OCI-LY7 (cell line): Measurements from ENCODE around the gene IFITM5. TPM values are rescaled to one million over a fixed set of nuclear protein-coding genes. Genes with fewer than 3 reads are reported as not detected.

Source experiments
- BruUV-seq: library from RNA; stranded (reverse); fragments of 400-500 nt; replicated peaks from 2 replicates; lab custom pipeline; 2021; lab: Mats Ljungman, UMichigan
- CTCF ChIA-PET: fragments of 300-600 bp; sonication (Branson Sonifier 250); formaldehyde crosslinking; loops from one replicate; lab custom pipeline; 2022; ENCODE audit warnings: antibody characterized with exemption; ENCODE audit not compliant: unreplicated experiment; lab: Charles Lee
- POLR2A ChIA-PET: fragments of 300-600 bp; sonication (Branson Sonifier 250); formaldehyde crosslinking; loops from one replicate; lab custom pipeline; 2022; ENCODE audit warnings: antibody characterized with exemption; lab: Charles Lee
- DNase-seq: peaks from one replicate; pipeline ENCODE4 v3.0.0-alpha.2; 2015; ENCODE audit warnings: low spot score
- H2AFZ ChIP-seq: fragments of 200-600 bp; sonication (generic), shearing (Covaris generic); 2 replicates; pipeline ENCODE4 v1.6.1; 2014; ENCODE audit warnings: mild to moderate bottlenecking, antibody characterized with exemption, low read length, moderate library complexity
- H3K27ac ChIP-seq: fragments of 200-600 bp; sonication (generic); 2 replicates; pipeline ENCODE4 v1.5.1; 2014; ENCODE audit warnings: mixed run types, low read depth, mild to moderate bottlenecking, moderate library complexity, low read length, inconsistent platforms; ENCODE audit not compliant: poor library complexity, severe bottlenecking
- H3K36me3 ChIP-seq: fragments of 200-600 bp; sonication (generic); 2 replicates; pipeline ENCODE4 v1.6.1; 2014; ENCODE audit warnings: mild to moderate bottlenecking, antibody characterized with exemption, low read length, moderate library complexity, mixed read lengths; ENCODE audit not compliant: insufficient read depth
- H3K4me1 ChIP-seq: fragments of 200-600 bp; sonication (generic); 2 replicates; pipeline ENCODE4 v1.5.1; 2014; ENCODE audit warnings: mild to moderate bottlenecking, low read length; ENCODE audit not compliant: insufficient read depth, poor library complexity, severe bottlenecking
- H3K4me2 ChIP-seq: fragments of 200-600 bp; sonication (generic); 2 replicates; pipeline ENCODE4 v1.6.1; 2014; ENCODE audit warnings: mild to moderate bottlenecking, low read length
- H3K4me3 ChIP-seq: fragments of 200-600 bp; sonication (generic); 2 replicates; pipeline ENCODE4 v1.5.1; 2014; ENCODE audit warnings: mild to moderate bottlenecking, low read depth, low read length; ENCODE audit not compliant: poor library complexity, severe bottlenecking
- H3K79me2 ChIP-seq: fragments of 200-600 bp; sonication (generic); 2 replicates; pipeline ENCODE4 v1.6.1; 2016; ENCODE audit warnings: low read depth, mild to moderate bottlenecking, low read length, moderate library complexity, mixed read lengths; ENCODE audit not compliant: insufficient read depth
- H3K9me2 ChIP-seq: fragments of 200-600 bp; sonication (generic); 2 replicates; pipeline ENCODE4 v1.6.1; 2016; ENCODE audit warnings: mild to moderate bottlenecking, low read length, mixed read lengths; ENCODE audit not compliant: insufficient read depth
- H3K9me3 ChIP-seq: fragments of 200-600 bp; sonication (generic); 2 replicates; pipeline ENCODE4 v1.6.1; 2014; ENCODE audit warnings: mild to moderate bottlenecking, mixed run types, low read length, mixed read lengths
- H4K20me1 ChIP-seq: fragments of 200-600 bp; sonication (generic); 2 replicates; pipeline ENCODE4 v1.6.1; 2014; ENCODE audit warnings: mild to moderate bottlenecking, antibody characterized with exemption, low read length, moderate library complexity, mixed read lengths; ENCODE audit not compliant: insufficient read depth
- EZH2phosphoT487 ChIP-seq: fragments of 200-600 bp; sonication (generic); IDR thresholded peaks from 2 replicates; pipeline ENCODE4 v1.6.1; 2018; ENCODE audit warnings: low read depth, borderline replicate concordance, mild to moderate bottlenecking, mixed run types, antibody characterized with exemption, low read length, moderate library complexity, mixed read lengths
- intact Hi-C: fragments of 100-400 bp; cut with micrococcal nuclease; formaldehyde crosslinking; loops from one replicate; pipeline ENCODE4 v1.10.0; 2022; ENCODE audit not compliant: unreplicated experiment
- total RNA-seq, 2 experiments: library from RNA; depleted of rRNA in 1 of 2; stranded (reverse); fragments of >200 nt in 1 of 2; shearing (Covaris generic) in 1 of 2; gene quantifications; 2 replicates each; pipeline ENCODE4 v1.2.3, GENCODE V29; 2014 to 2022
- TF ChIP-seq, protein P1 (sequence below): fragments of 200-600 bp; sonication (generic); conservative IDR thresholded peaks from 2 replicates; pipeline ENCODE4 v1.5.1; 2014; ENCODE audit warnings: mild to moderate bottlenecking, antibody characterized with exemption, low read length, moderate library complexity, mixed read lengths

The IFITM5 gene
- total RNA-seq, 2 experiments from 2014 or later = not detected

DNA sequence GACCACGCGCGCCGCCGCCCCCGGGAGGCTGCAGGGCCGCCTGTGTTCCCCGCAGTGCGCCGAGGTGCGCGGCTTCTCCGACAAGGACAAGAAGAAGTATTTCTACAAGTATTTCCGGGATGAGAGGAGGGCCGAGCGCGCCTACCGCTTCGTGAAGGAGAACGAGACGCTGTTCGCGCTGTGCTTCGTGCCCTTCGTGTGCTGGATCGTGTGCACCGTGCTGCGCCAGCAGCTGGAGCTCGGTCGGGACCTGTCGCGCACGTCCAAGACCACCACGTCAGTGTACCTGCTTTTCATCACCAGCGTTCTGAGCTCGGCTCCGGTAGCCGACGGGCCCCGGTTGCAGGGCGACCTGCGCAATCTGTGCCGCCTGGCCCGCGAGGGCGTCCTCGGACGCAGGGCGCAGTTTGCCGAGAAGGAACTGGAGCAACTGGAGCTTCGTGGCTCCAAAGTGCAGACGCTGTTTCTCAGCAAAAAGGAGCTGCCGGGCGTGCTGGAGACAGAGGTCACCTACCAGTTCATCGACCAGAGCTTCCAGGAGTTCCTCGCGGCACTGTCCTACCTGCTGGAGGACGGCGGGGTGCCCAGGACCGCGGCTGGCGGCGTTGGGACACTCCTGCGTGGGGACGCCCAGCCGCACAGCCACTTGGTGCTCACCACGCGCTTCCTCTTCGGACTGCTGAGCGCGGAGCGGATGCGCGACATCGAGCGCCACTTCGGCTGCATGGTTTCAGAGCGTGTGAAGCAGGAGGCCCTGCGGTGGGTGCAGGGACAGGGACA lies 18.4 kb downstream of the IFITM5 start:
- no TSS peak for BruUV-seq
- H3K4me1 ChIP-seq = no peaks in the 10 kb centered on the region
- no peak overlapping the region for H3K4me3 ChIP-seq
- peaks cover 6% of the 10 kb centered on the region; the same call in 1 of the 2 replicates for H3K9me3 ChIP-seq
- CTCF ChIA-PET = no interaction called here
- no peak overlapping the region for H3K27ac ChIP-seq
- intact Hi-C loops = no loop called here
- no peaks in the 10 kb centered on the region for H3K9me2 ChIP-seq
- no peaks in the 10 kb centered on the region for H3K79me2 ChIP-seq
- no peak overlapping the region for H2AFZ ChIP-seq
- no peak for DNase-seq
- no peaks in the 10 kb centered on the region for H3K36me3 ChIP-seq
- no peak overlapping the region for H3K4me2 ChIP-seq
- TF ChIP-seq EZH2phosphoT487 = no peak
- TF ChIP-seq, protein P1, sequence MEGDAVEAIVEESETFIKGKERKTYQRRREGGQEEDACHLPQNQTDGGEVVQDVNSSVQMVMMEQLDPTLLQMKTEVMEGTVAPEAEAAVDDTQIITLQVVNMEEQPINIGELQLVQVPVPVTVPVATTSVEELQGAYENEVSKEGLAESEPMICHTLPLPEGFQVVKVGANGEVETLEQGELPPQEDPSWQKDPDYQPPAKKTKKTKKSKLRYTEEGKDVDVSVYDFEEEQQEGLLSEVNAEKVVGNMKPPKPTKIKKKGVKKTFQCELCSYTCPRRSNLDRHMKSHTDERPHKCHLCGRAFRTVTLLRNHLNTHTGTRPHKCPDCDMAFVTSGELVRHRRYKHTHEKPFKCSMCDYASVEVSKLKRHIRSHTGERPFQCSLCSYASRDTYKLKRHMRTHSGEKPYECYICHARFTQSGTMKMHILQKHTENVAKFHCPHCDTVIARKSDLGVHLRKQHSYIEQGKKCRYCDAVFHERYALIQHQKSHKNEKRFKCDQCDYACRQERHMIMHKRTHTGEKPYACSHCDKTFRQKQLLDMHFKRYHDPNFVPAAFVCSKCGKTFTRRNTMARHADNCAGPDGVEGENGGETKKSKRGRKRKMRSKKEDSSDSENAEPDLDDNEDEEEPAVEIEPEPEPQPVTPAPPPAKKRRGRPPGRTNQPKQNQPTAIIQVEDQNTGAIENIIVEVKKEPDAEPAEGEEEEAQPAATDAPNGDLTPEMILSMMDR = no peak
- H4K20me1 ChIP-seq = no peaks in the 10 kb centered on the region
- POLR2A ChIA-PET = no interaction called here

DNA sequence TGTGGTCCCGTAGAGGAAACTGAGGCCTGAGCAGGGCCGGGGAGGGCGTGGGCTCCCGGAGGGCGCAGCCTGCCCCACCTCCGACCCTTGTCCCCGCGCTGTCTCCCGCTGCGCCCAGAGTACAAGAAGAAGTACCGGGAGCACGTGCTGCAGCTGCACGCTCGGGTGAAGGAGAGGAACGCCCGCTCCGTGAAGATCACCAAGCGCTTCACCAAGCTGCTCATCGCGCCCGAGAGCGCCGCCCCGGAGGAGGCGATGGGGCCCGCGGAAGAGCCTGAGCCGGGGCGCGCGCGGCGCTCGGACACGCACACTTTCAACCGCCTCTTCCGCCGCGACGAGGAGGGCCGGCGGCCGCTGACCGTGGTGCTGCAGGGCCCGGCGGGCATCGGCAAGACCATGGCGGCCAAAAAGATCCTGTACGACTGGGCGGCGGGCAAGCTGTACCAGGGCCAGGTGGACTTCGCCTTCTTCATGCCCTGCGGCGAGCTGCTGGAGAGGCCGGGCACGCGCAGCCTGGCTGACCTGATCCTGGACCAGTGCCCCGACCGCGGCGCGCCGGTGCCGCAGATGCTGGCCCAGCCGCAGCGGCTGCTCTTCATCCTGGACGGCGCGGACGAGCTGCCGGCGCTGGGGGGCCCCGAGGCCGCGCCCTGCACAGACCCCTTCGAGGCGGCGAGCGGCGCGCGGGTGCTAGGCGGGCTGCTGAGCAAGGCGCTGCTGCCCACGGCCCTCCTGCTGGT lies 19.2 kb downstream of the IFITM5 start:
- no peaks in the 10 kb centered on the region for H3K9me2 ChIP-seq
- no peak overlapping the region for H3K4me3 ChIP-seq
- no TSS peak for BruUV-seq
- CTCF ChIA-PET = no interaction called here
- no peak overlapping the region for H3K4me2 ChIP-seq
- DNase-seq = no peak
- no peak for TF ChIP-seq EZH2phosphoT487
- TF ChIP-seq, protein P1 = no peak
- H3K9me3 ChIP-seq = peaks cover 6% of the 10 kb centered on the region; the same call in 1 of the 2 replicates
- H3K4me1 ChIP-seq = peaks cover under 1% of the 10 kb centered on the region
- intact Hi-C loops = no loop called here
- H4K20me1 ChIP-seq = no peaks in the 10 kb centered on the region
- no peak overlapping the region for H2AFZ ChIP-seq
- H3K36me3 ChIP-seq = no peaks in the 10 kb centered on the region
- POLR2A ChIA-PET = no interaction called here
- no peaks in the 10 kb centered on the region for H3K79me2 ChIP-seq
- H3K27ac ChIP-seq = no peak overlapping the region
